HCT116 (cell line): Measurements from ENCODE around the gene FERD3L.

ENCODE experiments used
- CBX3 ChIP-seq: IDR thresholded peaks from 2 replicates; pipeline ENCODE4 v1.6.1; 2012; ENCODE audit warnings: low read depth
- CEBPB ChIP-seq: IDR thresholded peaks from 2 replicates; pipeline ENCODE4 v1.6.1; 2012; ENCODE audit warnings: low read depth
- EZH2 ChIP-seq: fragments of 200-600 bp; sonication (generic); IDR thresholded peaks from 2 replicates; pipeline ENCODE4 v1.6.1; 2017; ENCODE audit warnings: antibody characterized with exemption, mixed run types
- FOSL1 ChIP-seq: IDR thresholded peaks from 2 replicates; pipeline ENCODE4 v1.6.1; 2012; ENCODE audit warnings: low read depth
- POLR2A ChIP-seq: IDR thresholded peaks from 2 replicates; pipeline ENCODE4 v1.7.0; 2011; ENCODE audit warnings: borderline replicate concordance; ENCODE audit not compliant: insufficient read depth, insufficient read length; ENCODE audit errors: extremely low read depth
- POLR2AphosphoS5 ChIP-seq: IDR thresholded peaks from 2 replicates; pipeline ENCODE4 v1.6.1; 2011; ENCODE audit warnings: mild to moderate bottlenecking, low read depth, low read length, moderate library complexity
- RAD21 ChIP-seq: IDR thresholded peaks from 2 replicates; pipeline ENCODE4 v1.6.1; 2012; ENCODE audit warnings: low read depth, mild to moderate bottlenecking
- REST ChIP-seq: IDR thresholded peaks from 2 replicates; pipeline ENCODE4 v1.6.1; 2012; ENCODE audit warnings: low read depth
- SP1 ChIP-seq: IDR thresholded peaks from 2 replicates; pipeline ENCODE4 v1.6.1; 2012; ENCODE audit warnings: low read depth
- TCF7L2 ChIP-seq: IDR thresholded peaks from 2 replicates; pipeline ENCODE4 v1.7.0; 2011; ENCODE audit warnings: borderline replicate concordance, inconsistent platforms; ENCODE audit not compliant: insufficient read depth, insufficient read length; ENCODE audit errors: extremely low read depth
- ZBTB33 ChIP-seq: IDR thresholded peaks from 2 replicates; pipeline ENCODE4 v1.6.1; 2011; ENCODE audit warnings: mild to moderate bottlenecking, low read length, moderate library complexity; ENCODE audit not compliant: insufficient replicate concordance; ENCODE audit errors: extremely low read depth
- TF ChIP-seq, protein P1 (sequence below), 3 experiments: fragments of 200-600 bp in 1 of 3; sonication (generic) in 1 of 3; IDR thresholded peaks in 2 of 3; conservative IDR thresholded peaks in 1 of 3; 2 replicates each; pipeline ENCODE4 v1.5.1; 2012 to 2017; ENCODE audit warnings: low read depth in 2 of 3, low read length in 2 of 3, antibody characterized with exemption in 1 of 3, borderline replicate concordance in 1 of 3, control low read depth in 1 of 3, mild to moderate bottlenecking in 1 of 3, mixed read lengths in 1 of 3, mixed run types in 1 of 3, moderate library complexity in 1 of 3; ENCODE audit not compliant: insufficient read depth in 1 of 3

- TF ChIP-seq, protein P1, sequence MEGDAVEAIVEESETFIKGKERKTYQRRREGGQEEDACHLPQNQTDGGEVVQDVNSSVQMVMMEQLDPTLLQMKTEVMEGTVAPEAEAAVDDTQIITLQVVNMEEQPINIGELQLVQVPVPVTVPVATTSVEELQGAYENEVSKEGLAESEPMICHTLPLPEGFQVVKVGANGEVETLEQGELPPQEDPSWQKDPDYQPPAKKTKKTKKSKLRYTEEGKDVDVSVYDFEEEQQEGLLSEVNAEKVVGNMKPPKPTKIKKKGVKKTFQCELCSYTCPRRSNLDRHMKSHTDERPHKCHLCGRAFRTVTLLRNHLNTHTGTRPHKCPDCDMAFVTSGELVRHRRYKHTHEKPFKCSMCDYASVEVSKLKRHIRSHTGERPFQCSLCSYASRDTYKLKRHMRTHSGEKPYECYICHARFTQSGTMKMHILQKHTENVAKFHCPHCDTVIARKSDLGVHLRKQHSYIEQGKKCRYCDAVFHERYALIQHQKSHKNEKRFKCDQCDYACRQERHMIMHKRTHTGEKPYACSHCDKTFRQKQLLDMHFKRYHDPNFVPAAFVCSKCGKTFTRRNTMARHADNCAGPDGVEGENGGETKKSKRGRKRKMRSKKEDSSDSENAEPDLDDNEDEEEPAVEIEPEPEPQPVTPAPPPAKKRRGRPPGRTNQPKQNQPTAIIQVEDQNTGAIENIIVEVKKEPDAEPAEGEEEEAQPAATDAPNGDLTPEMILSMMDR (IDR thresholded peaks at IDR 0.05 in 2 of 3, conservative IDR thresholded peaks at IDR 0.05 in 1 of 3; ENCODE audit: borderline replicate concordance in 1 of 3, insufficient read depth in 1 of 3, low read depth in 2 of 3, low read length in 2 of 3) = no peak
- TF ChIP-seq POLR2A = no peak
- TF ChIP-seq CBX3 = no peak
- no peak for TF ChIP-seq POLR2AphosphoS5
- TF ChIP-seq ZBTB33 = no peak
- no peak for TF ChIP-seq RAD21
- TF ChIP-seq FOSL1 = no peak
- TF ChIP-seq SP1 = no peak
- no peak for TF ChIP-seq CEBPB
- no peak for TF ChIP-seq EZH2
- no peak for TF ChIP-seq REST
- TF ChIP-seq TCF7L2 = no peak
Observed at GRCh38 chr7:19107356-19108146, 37.7 kb downstream of the FERD3L start.
